ENCODE measurements around the gene DCTN5.

DCTN5 gene

GRCh38 chr16:23678430-23679273 lies 37.4 kb downstream of the DCTN5 start, which contains the start of gene PLK1:
TSS of gene PLK1 (plus strand) at chr16:23678889. CDS start at chr16:23678933, 44 bp downstream.
- Histone ChIP-seq H3K36me3 (ENCODE audit: control insufficient read depth, insufficient read depth, low read length) (no peaks in the 10 kb centered on the region), H3K4me1 (ENCODE audit: control insufficient read depth, insufficient read depth, low read length, poor library complexity, severe bottlenecking) (no peaks in the 10 kb centered on the region), H3K9me3 (ENCODE audit: control insufficient read depth, low read length) (no peaks in the 10 kb centered on the region), H3K27ac (ENCODE audit: insufficient read depth, low read length, poor library complexity, severe bottlenecking) (no peak within 1 kb of the TSS), H3K27me3 (replicated peaks; ENCODE audit: control insufficient read depth, insufficient read depth, low read length, poor library complexity, severe bottlenecking) (no peaks in the 10 kb centered on the region), H3K4me3 (ENCODE audit: insufficient read depth, low read depth, low read length, poor library complexity, severe bottlenecking) (peak within 1 kb of the TSS; percentile 64)
- peak; percentile 21 to 46 (median 46) for DNase-seq

- Histone ChIP-seq H3K27me3 (replicated peaks; ENCODE audit: control insufficient read depth, insufficient read depth, low read length, poor library complexity, severe bottlenecking) (no peaks in the 10 kb centered on the region), H3K36me3 (ENCODE audit: control insufficient read depth, insufficient read depth, low read length) (peaks cover 1% of the 10 kb centered on the region), H3K9me3 (ENCODE audit: control insufficient read depth, low read length) (no peaks in the 10 kb centered on the region), H3K27ac (ENCODE audit: insufficient read depth, low read length, poor library complexity, severe bottlenecking) (no peak overlapping the region), H3K4me3 (ENCODE audit: insufficient read depth, low read depth, low read length, poor library complexity, severe bottlenecking) (peak overlapping the region; percentile 64), H3K4me1 (ENCODE audit: control insufficient read depth, insufficient read depth, low read length, poor library complexity, severe bottlenecking) (no peaks in the 10 kb centered on the region)
- no peak for DNase-seq
These were observed 38.2 kb downstream of the DCTN5 start for GRCh38 chr16:23679274-23679985.

- DNase-seq = no peak
- H3K27me3 ChIP-seq (replicated peaks; ENCODE audit: control insufficient read depth, insufficient read depth, low read length, poor library complexity, severe bottlenecking) = no peaks in the 10 kb centered on the region
- peaks cover 3% of the 10 kb centered on the region for H3K36me3 ChIP-seq (ENCODE audit: control insufficient read depth, insufficient read depth, low read length)
- H3K9me3 ChIP-seq (ENCODE audit: control insufficient read depth, low read length) = no peaks in the 10 kb centered on the region
- H3K27ac ChIP-seq (ENCODE audit: insufficient read depth, low read length, poor library complexity, severe bottlenecking) = no peak overlapping the region
- H3K4me1 ChIP-seq (ENCODE audit: control insufficient read depth, insufficient read depth, low read length, poor library complexity, severe bottlenecking) = no peaks in the 10 kb centered on the region
- H3K4me3 ChIP-seq (ENCODE audit: insufficient read depth, low read depth, low read length, poor library complexity, severe bottlenecking) = no peak overlapping the region
These were observed 38.7 kb downstream of the DCTN5 start for GRCh38 chr16:23679986-23680336.

- Histone ChIP-seq H3K36me3 (ENCODE audit: control insufficient read depth, insufficient read depth, low read length) (peaks cover 4% of the 10 kb centered on the region), H3K27ac (ENCODE audit: insufficient read depth, low read length, poor library complexity, severe bottlenecking) (no peak overlapping the region), H3K4me1 (ENCODE audit: control insufficient read depth, insufficient read depth, low read length, poor library complexity, severe bottlenecking) (no peaks in the 10 kb centered on the region), H3K27me3 (replicated peaks; ENCODE audit: control insufficient read depth, insufficient read depth, low read length, poor library complexity, severe bottlenecking) (no peaks in the 10 kb centered on the region), H3K9me3 (ENCODE audit: control insufficient read depth, low read length) (no peaks in the 10 kb centered on the region), H3K4me3 (ENCODE audit: insufficient read depth, low read depth, low read length, poor library complexity, severe bottlenecking) (no peak overlapping the region)
- no peak for DNase-seq
These were observed 40.9 kb downstream of the DCTN5 start for GRCh38 chr16:23682181-23682580.

- Histone ChIP-seq H3K4me1 (ENCODE audit: control insufficient read depth, insufficient read depth, low read length, poor library complexity, severe bottlenecking) (no peaks in the 10 kb centered on the region), H3K4me3 (ENCODE audit: insufficient read depth, low read depth, low read length, poor library complexity, severe bottlenecking) (no peak overlapping the region), H3K36me3 (ENCODE audit: control insufficient read depth, insufficient read depth, low read length) (peaks cover 17% of the 10 kb centered on the region), H3K27ac (ENCODE audit: insufficient read depth, low read length, poor library complexity, severe bottlenecking) (no peak overlapping the region), H3K9me3 (ENCODE audit: control insufficient read depth, low read length) (no peaks in the 10 kb centered on the region), H3K27me3 (replicated peaks; ENCODE audit: control insufficient read depth, insufficient read depth, low read length, poor library complexity, severe bottlenecking) (no peaks in the 10 kb centered on the region)
- DNase-seq = no peak
These were observed 42.2 kb downstream of the DCTN5 start for GRCh38 chr16:23683487-23683886.

GRCh38 chr16:23687034-23687808 lies 46.0 kb downstream of the DCTN5 start:
- no peak overlapping the region for H3K27ac ChIP-seq (ENCODE audit: insufficient read depth, low read length, poor library complexity, severe bottlenecking)
- no peaks in the 10 kb centered on the region for H3K4me1 ChIP-seq (ENCODE audit: control insufficient read depth, insufficient read depth, low read length, poor library complexity, severe bottlenecking)
- H3K36me3 ChIP-seq (ENCODE audit: control insufficient read depth, insufficient read depth, low read length) = peaks cover 33% of the 10 kb centered on the region
- no peak for DNase-seq
- H3K9me3 ChIP-seq (ENCODE audit: control insufficient read depth, low read length) = no peaks in the 10 kb centered on the region
- H3K27me3 ChIP-seq (replicated peaks; ENCODE audit: control insufficient read depth, insufficient read depth, low read length, poor library complexity, severe bottlenecking) = no peaks in the 10 kb centered on the region
- no peak overlapping the region for H3K4me3 ChIP-seq (ENCODE audit: insufficient read depth, low read depth, low read length, poor library complexity, severe bottlenecking)

- no peak overlapping the region for H3K4me3 ChIP-seq (ENCODE audit: insufficient read depth, low read depth, low read length, poor library complexity, severe bottlenecking)
- no peaks in the 10 kb centered on the region for H3K27me3 ChIP-seq (replicated peaks; ENCODE audit: control insufficient read depth, insufficient read depth, low read length, poor library complexity, severe bottlenecking)
- no peaks in the 10 kb centered on the region for H3K9me3 ChIP-seq (ENCODE audit: control insufficient read depth, low read length)
- H3K4me1 ChIP-seq (ENCODE audit: control insufficient read depth, insufficient read depth, low read length, poor library complexity, severe bottlenecking) = no peaks in the 10 kb centered on the region
- DNase-seq = no peak
- H3K36me3 ChIP-seq (ENCODE audit: control insufficient read depth, insufficient read depth, low read length) = peaks cover 30% of the 10 kb centered on the region
- H3K27ac ChIP-seq (ENCODE audit: insufficient read depth, low read length, poor library complexity, severe bottlenecking) = no peak overlapping the region
These were observed 48.3 kb downstream of the DCTN5 start for GRCh38 chr16:23689442-23690187.

GRCh38 chr16:23690771-23691482 lies 49.7 kb downstream of the DCTN5 start:
- Histone ChIP-seq H3K9me3 (ENCODE audit: control insufficient read depth, low read length) (no peaks in the 10 kb centered on the region), H3K4me3 (ENCODE audit: insufficient read depth, low read depth, low read length, poor library complexity, severe bottlenecking) (no peak overlapping the region), H3K36me3 (ENCODE audit: control insufficient read depth, insufficient read depth, low read length) (peaks cover 30% of the 10 kb centered on the region), H3K27ac (ENCODE audit: insufficient read depth, low read length, poor library complexity, severe bottlenecking) (no peak overlapping the region), H3K4me1 (ENCODE audit: control insufficient read depth, insufficient read depth, low read length, poor library complexity, severe bottlenecking) (no peaks in the 10 kb centered on the region), H3K27me3 (replicated peaks; ENCODE audit: control insufficient read depth, insufficient read depth, low read length, poor library complexity, severe bottlenecking) (no peaks in the 10 kb centered on the region)
- no peak for DNase-seq
